Activated CD8-positive, alpha-beta T cell treated with anti-CD3 and anti-CD28 coated beads for 36 hours (primary cell): ENCODE data around the gene C2orf42. TPM values are rescaled to one million over a fixed set of nuclear protein-coding genes. Genes with fewer than 3 reads are reported as not detected.
"Not testable (repeated sequence)": the region's sequence is repeated elsewhere in the genome, so short reads cannot be mapped to it uniquely, and the experiment has no call there.

Source experiments
- ATAC-seq: fragments of 200-7000 bp; cut with Tn5 transposase; one replicate; pipeline ENCODE4 v1.10.0; 2021; ENCODE audit warnings: mild to moderate bottlenecking, moderate library complexity
- CTCF ChIA-PET: fragments of 350-600 bp; sonication (Branson Sonifier 250); formaldehyde crosslinking; loops from one replicate; lab custom pipeline; 2021; ENCODE audit warnings: antibody characterized with exemption; lab: Charles Lee
- POLR2A ChIA-PET: fragments of 350-600 bp; sonication (Branson Sonifier 250); formaldehyde crosslinking; loops from one replicate; lab custom pipeline; 2021; ENCODE audit warnings: antibody characterized with exemption; lab: Charles Lee
- DNase-seq: peaks from one replicate; pipeline ENCODE4 v3.0.0-alpha.2; 2020
- H3K27ac Mint-ChIP-seq: one replicate; pipeline ENCODE4 v1.8.0; 2021; ENCODE audit warnings: mild to moderate bottlenecking, mixed read lengths
- H3K27me3 Mint-ChIP-seq: one replicate; pipeline ENCODE4 v1.8.0; 2021; ENCODE audit warnings: mixed read lengths
- H3K36me3 Mint-ChIP-seq: one replicate; pipeline ENCODE4 v1.8.0; 2021; ENCODE audit warnings: low read depth, mixed read lengths
- H3K4me1 Mint-ChIP-seq: one replicate; pipeline ENCODE4 v1.8.0; 2021; ENCODE audit warnings: low read depth, mixed read lengths
- H3K4me3 Mint-ChIP-seq: one replicate; pipeline ENCODE4 v1.8.0; 2021; ENCODE audit warnings: mild to moderate bottlenecking, moderate library complexity, mixed read lengths
- H3K9me3 Mint-ChIP-seq: one replicate; pipeline ENCODE4 v1.8.0; 2021; ENCODE audit warnings: mixed read lengths
- CTCF ChIP-seq: fragments of 200-600 bp; IDR thresholded peaks from one replicate; pipeline ENCODE4 v1.8.0; 2022; ENCODE audit warnings: antibody characterized with exemption, mild to moderate bottlenecking
- intact Hi-C: fragments of 100-400 bp; cut with micrococcal nuclease; formaldehyde crosslinking; loops from one replicate; pipeline ENCODE4 v1.10.0; 2022
- total RNA-seq, 2 experiments: library from RNA; stranded (reverse); gene quantifications; one replicate each; pipeline ENCODE4 v1.2.3, GENCODE V29; 2021

C2orf42 gene
- total RNA-seq, 2 experiments from 2014 or later: 19.2 to 24.6 TPM

GRCh38 chr2:70141212-70141901 is 49.5 kb downstream of the C2orf42 start:
- peak overlapping the region; percentile 99 for H3K27ac Mint-ChIP-seq
- H3K36me3 Mint-ChIP-seq: peaks cover 9% of the 10 kb centered on the region
- TF ChIP-seq CTCF: peak; percentile 72
- CTCF ChIA-PET: interaction anchor here (1.2 to 14.0 kb wide), 5 partner anchors 16 to 229 kb away, joined by 3 to 215 read pairs (median 5); partner anchors contain the start of genes MXD1 and PCBP1
- POLR2A ChIA-PET: interaction anchor here (0.8 to 38.3 kb wide), 8 partner anchors 9 to 228 kb away, joined by 3 to 955 read pairs (median 20); partner anchors contain the start of genes MXD1 and PCBP1
- DNase-seq (peak; percentile 90), ATAC-seq (peak; percentile 62)
- peak overlapping the region; percentile 86 for H3K4me3 Mint-ChIP-seq
- H3K27me3 Mint-ChIP-seq: no peaks in the 10 kb centered on the region
- no peaks in the 10 kb centered on the region for H3K9me3 Mint-ChIP-seq
- H3K4me1 Mint-ChIP-seq: peaks cover 68% of the 10 kb centered on the region
- intact Hi-C loops: loop anchor here (5.0 kb wide), 1 partner anchor 51 kb away; the partner anchor contains the start of gene C2orf42

DNA sequence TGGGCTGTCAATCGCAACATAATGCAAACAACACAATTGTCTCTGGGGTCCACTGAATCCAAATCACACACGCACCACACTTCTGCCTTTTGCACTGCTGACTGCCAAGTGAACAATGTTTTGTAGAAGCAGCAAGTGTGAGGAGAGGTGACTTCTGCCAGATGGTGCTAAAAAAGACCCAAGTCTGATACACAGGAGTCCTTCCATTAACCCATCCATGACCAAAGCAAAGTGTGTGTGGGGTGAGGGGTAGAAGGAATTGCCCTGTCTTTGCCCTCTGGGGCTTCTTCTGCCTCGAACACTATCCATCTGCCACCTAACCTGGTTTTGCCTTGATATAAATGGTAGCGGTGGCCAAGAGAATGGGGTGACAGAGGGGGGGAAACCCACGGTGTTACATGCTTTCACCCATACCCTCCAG is 50.0 kb downstream of the C2orf42 start:
- Mint-ChIP-seq H3K27me3 (no peaks in the 10 kb centered on the region), H3K9me3 (no peaks in the 10 kb centered on the region), H3K4me1 (peaks cover 66% of the 10 kb centered on the region), H3K27ac (peak overlapping the region; percentile 99), H3K4me3 (peak overlapping the region; percentile 86), H3K36me3 (peaks cover 9% of the 10 kb centered on the region)
- CTCF ChIA-PET: interaction anchor here (1.4 to 14.0 kb wide), 3 partner anchors 40 to 228 kb away, joined by 3 to 215 read pairs (median 83); partner anchors contain the start of genes MXD1 and PCBP1
- ATAC-seq: no peak
- POLR2A ChIA-PET: interaction anchor here (0.8 to 38.3 kb wide), 7 partner anchors 9 to 227 kb away, joined by 4 to 955 read pairs (median 21); partner anchors contain the start of genes MXD1 and PCBP1
- no peak for TF ChIP-seq CTCF
- DNase-seq: no peak
- intact Hi-C loops: loop anchor here (5.0 kb wide), 1 partner anchor 52 kb away; the partner anchor contains the start of gene C2orf42

DNA sequence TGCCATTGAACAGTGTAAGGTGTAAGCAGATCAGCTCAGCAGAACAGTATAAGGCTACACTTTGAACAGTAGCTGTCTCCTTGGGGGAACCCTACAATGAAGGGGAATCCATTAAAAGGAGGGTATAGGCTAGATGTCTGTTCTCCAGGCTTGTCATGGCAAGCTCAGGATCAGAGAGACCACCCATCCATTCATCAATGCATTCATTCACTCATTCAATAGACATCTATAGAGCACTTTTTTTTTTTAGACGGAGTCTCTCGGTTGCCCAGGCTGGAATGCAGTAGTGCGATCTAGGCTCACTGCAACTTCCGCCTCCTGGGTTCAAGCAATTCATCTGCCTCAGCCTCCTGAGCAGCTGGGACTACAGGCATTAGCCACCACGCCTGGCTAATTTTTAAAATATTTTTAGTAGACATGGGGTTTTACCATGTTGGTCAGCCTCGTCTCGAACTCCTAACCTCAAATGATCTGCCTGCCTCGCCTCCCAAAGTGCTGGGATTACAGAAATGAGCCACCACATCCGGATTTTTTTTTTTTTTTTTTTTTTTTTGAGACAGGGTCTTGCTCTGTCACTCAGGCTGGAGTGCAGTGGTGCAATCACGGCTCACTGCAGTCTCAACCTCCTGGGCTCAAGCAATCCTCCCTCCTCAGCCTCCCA is 56.4 kb downstream of the C2orf42 start:
- Mint-ChIP-seq H3K36me3 (peaks cover 11% of the 10 kb centered on the region), H3K4me1 (peaks cover 63% of the 10 kb centered on the region), H3K27ac (peak overlapping the region; percentile 99), H3K4me3 (peak overlapping the region; percentile 86)
- DNase-seq, H3K9me3 Mint-ChIP-seq, H3K27me3 Mint-ChIP-seq, ATAC-seq, intact Hi-C loops: not testable (repeated sequence)
- ChIA-PET CTCF (interaction anchor here (1.3 to 14.0 kb wide), 8 partner anchors 8 to 223 kb away, joined by 3 to 215 read pairs (median 15); partner anchors contain the start of gene PCBP1), POLR2A (interaction anchor here (0.6 to 38.3 kb wide), 13 partner anchors 8 to 332 kb away, joined by 3 to 955 read pairs (median 16); partner anchors contain the start of genes MXD1, PCBP1 and PCYOX1)

DNA sequence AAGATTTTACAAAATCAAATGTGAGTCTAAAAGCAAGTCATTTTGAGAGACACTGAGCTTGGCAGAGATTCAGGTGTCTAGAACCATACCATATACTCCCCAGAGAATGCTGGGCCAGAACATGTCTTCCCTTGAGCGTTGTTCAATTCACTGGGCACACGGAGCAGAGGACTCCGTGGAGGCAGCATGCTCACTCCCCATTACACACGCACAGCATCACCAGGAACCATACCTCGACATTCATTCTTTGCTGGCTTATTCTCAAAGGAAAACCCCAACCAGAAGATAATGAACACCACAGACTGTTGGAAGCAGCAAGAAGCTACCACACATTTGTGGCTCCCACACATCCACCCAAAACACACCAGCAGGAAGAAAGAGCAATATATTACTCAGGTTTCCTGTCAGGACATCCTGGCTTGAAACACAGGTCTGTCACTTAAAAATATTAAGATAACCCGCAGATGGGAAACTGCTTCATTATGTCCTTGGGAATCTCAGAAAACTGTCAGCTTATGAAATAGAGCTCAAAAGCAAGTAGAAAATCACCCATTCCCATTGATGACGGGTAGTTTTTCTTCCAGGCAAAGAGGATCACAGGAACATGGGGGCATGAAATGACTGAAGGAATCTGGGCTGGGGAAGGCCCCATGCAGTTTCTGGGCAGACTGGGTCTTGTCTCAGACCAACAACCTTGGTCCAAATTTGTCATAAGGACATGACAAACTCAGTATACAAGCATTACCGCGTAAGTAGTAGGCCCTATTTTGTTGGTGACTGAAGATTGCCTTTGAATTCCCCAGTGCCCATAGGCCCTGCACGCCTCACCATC is 57.1 kb downstream of the C2orf42 start:
- DNase-seq: peak; percentile 56
- Mint-ChIP-seq H3K36me3 (peaks cover 12% of the 10 kb centered on the region), H3K9me3 (peaks cover 3% of the 10 kb centered on the region), H3K4me3 (peak overlapping the region; percentile 86), H3K4me1 (peaks cover 60% of the 10 kb centered on the region), H3K27ac (peak overlapping the region; percentile 99), H3K27me3 (no peaks in the 10 kb centered on the region)
- ChIA-PET CTCF (interaction anchor here (0.7 to 14.0 kb wide), 10 partner anchors 9 to 222 kb away, joined by 3 to 215 read pairs (median 13); partner anchors contain the start of genes PCBP1 and SNRPG), POLR2A (interaction anchor here (0.6 to 38.3 kb wide), 13 partner anchors 9 to 219 kb away, joined by 3 to 955 read pairs (median 16); partner anchors contain the start of genes MXD1, PCBP1 and PCYOX1)
- intact Hi-C loops: loop anchor here (2.0 kb wide), 1 partner anchor 43 kb away; no protein-coding TSS in a partner anchor
- peak; percentile 31 for ATAC-seq
- TF ChIP-seq CTCF: no peak
